Measurements from ENCODE around the gene HSPA12B.

The HSPA12B gene

DNA sequence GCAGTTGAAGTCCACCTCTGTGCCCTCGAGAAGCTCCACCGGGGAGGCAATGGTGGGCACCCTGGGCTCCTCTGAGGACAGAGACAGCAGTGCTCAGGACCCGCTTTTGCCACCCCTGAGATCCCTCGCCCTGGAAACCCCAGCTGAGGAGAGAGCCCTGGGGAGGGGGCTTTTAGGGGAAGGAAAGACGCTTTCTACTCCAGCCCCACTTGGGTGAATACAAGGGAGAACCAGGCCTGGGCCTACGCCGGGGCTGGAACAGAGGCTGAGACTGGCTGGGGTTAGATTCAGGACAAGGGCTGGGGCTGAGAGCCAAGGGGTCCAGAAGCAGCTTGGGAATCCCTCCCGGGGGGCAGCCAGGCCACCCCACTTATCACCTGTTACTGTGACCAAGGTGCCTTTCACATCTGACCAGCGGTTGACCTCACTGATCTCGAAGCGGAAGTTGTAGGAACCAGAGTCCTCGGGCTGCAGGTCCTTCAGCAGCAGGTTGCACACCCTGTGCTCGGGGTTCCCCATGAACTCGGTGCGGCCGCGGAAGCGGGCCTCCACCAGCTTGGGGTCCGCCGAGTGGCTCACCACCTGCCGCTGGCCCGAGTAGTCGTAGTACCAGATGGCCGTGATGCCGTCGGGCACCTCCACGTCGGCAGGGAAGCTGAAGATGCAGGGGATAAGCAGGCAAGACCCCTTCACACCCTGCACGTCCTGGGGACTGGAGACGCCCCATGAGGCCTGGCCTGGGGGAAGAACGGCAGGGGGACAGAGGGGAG, 26.3 kb upstream of the HSPA12B start:
- no peak for DNase-seq

DNA sequence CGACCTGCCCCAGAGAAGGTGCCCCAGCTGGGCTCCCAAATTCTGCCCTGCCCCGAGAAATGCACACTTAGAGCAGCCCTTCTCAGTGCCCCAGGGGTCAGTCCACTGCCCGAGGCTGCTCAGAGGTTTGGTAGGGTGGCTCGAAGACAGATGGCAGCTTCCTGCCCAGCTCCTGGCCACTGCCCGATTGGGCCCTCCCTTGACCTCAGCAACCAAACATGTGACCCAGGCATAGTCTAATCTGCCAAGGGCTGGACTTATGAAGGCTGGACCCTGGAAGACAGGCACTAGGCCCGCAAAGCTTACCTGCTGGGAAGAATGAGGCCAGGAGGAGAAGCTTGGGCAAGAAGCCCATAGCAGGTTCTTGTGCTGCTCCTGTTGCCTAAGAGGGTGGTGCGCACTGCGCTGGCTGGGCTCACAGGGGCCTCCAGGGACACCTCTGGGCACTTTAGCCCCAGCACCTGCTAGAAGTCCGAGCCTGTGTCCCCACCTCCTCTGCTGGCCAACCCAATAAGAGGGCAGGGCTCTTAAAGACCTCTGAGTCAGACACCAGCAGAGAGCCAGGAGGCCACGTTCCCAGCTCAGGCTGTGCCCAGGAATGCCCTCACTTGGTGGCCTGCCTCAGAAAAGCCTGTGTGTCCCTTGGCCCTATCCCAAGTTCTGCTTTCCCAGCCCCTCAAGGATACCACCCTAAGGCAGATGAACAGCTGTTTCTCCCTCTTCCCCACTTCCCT, 25.5 kb upstream of the HSPA12B start:
- no peak for DNase-seq

DNA sequence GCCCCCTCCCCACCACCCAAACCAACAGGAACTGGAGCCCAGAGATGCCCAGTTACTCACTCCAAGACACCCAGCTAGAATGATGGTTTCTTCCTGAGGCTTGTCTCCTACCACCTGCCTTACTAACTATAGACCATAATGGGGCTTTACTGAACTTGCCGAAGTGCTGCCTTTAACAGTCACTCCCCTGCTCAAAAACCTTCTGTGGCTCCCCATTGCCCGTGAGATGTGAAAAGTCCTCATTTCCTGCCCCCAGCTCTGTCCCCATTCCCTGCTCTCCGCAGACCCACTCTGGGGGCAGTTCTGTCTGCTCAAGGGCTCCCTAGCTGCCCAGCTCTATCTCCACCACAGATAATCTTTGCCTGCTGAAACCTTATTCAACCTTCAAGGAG, 25.0 kb upstream of the HSPA12B start:
- no peak for DNase-seq

DNA sequence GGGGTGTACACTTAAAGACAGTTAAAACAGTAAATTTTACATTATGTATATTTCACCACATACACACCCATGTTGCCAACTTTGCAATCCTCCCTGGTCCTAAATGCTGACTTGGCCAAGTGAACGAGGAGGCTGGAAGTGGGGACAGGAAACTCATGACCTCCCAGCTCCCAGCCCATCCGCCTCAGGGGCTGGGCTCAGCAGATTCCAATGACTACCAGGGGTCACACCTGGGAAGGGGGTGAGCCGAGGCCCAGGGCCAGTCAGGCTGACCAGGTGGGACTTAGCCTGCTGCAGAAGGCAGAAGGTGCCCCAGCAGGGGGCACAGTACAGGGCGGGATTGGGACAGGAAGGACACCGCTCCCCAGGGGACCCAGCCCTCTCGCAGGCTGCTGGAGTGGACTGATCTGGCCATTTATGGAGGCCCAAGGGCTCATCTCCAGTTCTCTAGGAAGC, 22.4 kb upstream of the HSPA12B start:
- DNase-seq = no peak

DNA sequence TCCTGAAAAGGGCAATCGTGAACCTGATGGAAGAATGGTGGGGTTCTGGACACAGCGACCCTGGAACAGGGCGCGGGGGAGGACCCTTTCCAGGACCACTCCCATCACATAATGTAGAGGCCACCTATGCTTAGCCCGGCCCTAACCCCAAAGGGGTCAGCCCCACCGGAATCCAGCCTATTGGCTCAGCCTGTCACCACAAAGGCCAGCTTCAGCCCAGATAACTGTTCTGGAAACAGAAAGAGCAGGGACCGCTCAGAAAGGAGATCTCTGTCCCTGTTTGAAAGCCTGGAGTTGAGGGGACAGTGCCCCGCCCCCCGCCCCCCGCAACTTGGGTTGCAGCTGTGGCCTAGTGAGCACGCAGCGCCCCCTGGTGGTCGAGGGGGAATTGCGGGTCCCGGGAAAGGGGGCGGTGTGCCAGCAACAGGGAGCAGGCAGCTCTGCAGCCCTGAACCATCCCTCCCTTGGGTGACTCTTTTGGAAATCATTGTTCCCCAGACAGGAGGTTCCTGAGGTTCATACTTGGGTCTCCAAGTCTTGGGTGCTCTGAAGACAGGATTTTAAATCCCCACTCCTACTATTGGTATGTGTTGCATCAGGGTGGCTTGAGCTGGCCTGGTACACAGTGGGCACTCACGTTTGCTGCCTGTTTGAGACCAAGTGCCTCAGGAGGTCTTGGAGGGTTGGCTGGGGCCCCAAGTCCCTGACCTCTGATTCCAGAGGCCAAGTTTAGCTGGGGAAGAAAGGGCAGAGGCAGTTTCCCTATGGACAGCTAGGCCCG, 21.6 kb upstream of the HSPA12B start:
- no peak for DNase-seq

DNA sequence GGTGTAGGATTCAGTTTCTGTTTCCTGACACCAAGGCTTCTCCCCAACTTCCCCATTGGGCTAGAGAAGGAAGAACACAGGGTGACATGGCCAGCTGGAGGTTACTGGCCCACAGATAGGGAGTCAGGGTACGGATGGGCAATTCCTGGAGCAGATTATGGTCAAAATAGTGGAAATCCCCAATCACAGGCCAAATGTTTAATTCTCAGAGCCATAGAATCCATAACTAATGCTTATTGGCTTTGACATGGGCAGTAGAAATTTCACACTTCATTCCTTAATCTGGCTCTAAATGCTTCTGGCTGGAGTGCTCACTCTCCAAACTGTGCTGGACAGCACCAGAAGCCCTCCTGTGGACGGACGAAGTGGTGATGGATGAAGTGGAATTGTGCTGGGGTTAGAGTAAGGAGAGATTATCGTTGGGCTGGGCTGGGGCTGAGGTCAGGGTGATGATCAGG, 21.0 kb upstream of the HSPA12B start:
- DNase-seq = no peak

DNA sequence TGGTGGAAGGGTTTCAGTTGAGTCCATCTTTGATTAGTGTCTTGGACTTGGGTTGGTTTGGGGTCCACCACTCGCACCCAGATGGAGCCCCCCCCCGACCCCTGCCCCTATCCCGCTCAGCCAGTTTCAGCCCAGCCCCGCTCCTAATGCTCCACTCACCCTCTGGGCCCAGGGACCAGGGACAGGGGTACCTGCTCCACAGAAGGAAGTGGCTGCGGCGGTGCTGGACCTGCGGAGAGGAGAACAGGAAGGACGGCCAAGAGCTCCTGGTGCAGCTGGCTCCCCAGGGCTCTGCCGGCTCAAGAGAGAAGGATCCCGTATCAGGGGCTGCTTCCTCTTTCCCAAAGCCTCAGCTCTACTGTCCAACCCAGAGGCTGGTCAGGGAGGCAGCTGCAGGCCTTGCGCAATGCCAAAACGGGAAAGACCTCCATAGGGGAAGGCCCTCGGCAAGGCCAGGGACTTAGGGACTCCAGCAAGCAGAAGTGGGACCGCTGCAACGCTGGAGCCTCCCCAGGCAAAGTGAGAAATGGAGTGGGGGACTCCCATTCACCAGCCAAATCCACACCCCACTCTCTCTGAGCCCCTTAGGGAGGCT, 20.1 kb upstream of the HSPA12B start, which contains the start of gene SIGLEC1:
Gene SIGLEC1 (minus strand): TSS at position 322 of the 595 bp plus-strand sequence. CDS start 5,472 bp downstream, outside the sequence.
- DNase-seq = no peak

DNA sequence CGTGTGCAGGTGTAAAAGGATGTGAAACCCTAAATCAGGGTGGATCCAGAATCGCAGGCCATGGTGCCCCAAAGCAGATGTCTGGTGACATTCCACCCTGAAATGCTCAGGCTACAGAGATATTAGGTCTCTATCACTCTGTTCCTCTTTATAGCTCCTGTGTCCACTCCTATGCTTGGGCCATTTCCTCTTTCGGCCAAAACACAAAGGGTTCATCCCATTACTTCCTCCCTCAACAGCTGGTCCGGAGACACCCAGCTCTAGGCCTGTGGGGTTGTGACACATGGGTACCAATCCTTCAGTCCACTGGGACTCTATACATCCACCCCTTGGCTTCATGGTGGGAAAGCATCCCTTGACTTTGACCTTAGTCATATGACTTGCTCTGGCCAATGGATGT, 18.4 kb upstream of the HSPA12B start:
- DNase-seq = no peak

DNA sequence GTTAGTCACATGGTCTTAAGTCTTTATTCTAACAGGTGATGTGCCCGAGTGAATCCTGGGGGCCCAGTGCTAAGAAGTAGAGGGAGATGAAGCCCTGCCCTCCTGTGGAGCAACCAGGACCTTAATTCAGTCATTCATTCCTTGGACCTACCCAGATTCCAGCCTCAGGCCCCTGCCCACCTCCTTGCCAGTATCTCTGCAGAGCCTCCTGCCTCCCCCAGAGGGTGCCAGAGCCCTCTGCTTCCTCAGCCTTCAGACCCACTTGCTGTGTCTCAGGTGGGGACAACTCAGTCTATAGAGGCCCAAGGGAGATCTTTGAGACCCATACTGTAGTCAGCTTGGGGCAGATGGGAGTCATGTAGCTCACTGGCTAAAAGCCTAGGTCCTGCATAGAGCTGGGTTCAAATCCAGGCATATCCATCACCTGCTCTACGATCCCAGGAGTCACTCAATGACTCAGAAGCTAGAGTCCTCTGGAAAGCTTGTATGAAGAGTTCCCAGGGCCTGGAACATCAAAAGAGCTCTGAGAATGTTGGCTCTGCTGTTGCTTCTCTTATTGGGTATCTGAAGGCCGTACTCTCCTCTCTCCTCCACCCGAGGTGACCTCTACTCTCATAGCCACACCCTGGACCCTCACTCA, 16.2 kb upstream of the HSPA12B start:
- DNase-seq = no peak

DNA sequence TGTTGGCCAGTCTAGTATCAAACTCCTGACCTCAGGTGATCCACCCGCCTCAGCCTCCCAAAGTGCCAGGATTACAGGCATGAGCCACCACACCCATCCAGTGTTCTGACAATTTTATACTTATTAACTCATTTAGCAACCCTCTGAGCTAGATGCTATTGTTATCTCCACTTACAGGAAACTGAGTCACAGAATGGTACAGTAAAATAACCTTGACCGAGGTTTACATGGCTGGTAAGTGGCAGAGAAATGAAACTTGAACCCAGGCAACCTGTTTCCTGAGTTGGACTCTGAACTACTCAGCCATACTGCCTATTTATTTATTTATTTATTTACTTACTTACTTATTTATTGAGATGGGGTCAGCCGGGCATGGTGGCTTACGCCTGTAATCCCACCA, 13.4 kb upstream of the HSPA12B start:
- DNase-seq = no peak

DNA sequence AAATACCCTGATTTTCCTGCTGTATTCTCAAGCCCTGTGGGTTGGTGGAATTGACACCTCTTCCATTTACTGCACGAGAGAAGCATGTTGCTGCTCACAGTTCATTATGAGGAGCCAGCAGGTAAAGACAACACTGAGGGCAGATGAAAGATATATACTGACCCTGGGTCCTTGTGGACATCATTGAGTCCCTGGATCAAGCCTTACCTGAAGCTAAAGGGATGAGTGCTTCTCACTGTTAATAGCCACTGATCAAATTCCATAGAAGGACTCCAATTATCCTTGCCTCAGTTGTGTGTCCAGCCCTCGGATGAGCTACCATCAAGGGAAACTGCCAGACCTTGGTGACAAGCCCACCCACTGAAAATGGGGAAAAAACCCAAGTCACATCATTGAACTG, 12.4 kb upstream of the HSPA12B start:
- no peak for DNase-seq

DNA sequence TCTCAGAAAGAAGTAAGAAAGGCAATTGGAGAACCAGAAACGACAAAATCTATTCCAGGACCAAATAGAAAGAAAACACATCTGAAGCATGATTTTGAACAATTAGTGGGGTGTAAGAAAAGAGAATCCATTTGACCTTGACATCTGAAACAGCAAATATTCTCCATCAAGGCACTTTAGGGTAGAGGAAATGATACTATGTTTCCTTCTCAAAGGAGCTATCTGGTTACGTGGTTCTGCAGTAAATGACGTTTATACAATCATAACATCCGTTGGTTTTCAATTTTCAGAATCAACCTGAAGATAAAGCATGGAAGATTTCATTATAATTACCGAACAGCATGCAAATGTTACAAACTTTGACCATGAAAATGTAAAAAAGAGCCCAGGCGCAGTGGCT, 11.9 kb upstream of the HSPA12B start:
- DNase-seq = no peak

DNA sequence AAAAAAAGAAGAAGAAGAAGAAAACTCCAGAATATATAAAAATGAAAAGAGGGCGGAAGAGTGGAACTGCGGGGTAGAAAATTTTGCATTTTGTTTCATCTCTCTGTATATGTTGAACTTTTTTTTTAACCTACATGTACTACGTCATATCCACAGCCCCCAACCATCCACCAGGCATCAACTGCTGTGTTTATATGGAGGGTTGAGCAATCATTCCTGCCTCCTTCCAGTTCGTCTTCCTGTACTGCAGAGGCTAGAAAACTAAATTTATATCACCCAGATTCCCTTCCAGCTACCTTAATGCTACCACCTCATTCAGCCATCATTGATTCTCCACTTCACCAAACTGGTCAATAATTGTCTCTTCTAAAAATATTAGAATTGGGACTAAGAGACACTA, 10.6 kb upstream of the HSPA12B start:
- no peak for DNase-seq

DNA sequence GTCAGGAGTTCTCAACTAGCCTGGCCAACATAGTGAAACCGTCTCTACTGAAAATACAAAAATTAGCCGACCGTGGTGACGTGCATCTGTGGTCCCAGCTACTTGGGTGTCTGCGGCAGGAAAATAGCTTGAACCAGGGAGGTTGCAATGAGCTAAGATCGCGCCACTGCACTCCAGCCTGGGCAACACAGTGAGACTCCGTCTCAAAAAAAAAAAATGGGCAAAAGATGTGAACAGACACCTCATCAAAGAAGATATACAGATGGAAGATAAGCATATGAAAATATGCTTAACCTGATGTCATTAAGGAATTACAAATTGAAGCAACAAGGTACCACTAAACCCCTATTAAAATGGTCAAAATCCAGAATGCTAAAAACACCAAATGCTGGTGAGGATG, 9.2 kb upstream of the HSPA12B start:
- no peak for DNase-seq

DNA sequence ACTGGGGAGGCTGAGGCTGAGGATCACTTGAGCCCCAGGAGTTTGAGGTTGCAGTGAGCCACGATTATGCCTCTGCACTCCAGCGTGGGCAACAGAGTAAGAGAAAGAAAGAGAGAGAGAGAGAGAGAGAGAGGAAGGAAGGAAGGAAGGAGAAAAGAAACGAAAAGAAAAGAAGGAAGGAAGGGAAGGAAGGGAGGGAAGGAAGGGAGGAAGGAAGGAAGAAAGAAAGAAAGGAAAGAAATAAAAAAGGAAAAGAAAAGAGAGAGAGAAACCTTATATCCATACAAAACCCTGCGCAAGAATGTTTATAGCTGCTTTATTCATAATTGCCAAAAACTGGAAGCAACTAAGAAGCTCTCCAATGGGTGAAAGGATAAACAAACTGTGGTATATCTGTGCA, 8.1 kb upstream of the HSPA12B start:
- DNase-seq = no peak

DNA sequence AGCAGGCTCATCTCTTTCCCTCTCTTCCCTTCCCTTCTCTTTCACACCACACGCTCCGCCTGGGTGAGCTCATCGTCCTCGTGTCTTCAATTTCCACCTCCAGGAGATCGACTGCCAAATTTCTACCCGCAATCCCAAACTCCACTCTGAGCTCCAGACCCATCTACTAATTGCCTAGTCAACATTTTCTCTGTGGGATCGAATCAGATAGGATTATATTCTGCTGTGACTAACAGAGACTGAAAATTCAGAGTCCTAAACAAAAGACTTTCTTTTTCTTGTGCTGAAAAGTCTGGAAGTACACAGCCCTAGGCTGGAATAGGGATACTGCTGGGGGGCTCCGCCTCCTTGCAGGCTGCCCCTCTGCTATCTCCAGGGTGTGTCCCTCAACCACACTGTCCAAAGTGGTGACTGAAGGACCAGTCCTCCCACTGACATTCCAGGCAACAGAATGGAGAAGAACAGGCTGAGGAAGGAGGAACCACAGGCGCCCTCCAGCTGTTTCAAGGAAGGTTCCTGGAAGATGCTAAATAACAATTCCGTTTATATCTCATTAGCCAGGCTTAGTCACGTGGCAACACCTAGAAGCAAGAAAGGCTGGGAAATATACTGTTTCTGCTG, 5.0 kb upstream of the HSPA12B start:
- DNase-seq = no peak

DNA sequence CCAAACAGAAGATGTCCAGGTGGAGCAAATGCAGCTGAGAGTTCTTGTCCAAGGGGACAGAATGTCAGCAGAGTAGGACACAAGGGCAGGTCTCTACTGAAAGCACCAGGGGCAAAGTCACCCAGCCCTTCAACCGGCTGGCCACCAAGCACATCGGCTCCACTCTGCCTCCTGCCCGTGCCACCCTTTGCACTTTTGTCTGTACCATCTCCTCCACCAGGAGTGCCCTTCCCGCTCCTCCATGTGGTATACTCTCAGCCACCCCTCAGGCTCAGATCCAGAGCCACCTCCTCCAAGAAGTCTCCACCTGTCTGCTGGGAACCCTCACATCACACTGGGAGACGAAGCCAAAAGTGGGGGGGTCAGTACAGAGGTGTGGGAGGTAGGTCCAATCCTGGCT, 4.1 kb upstream of the HSPA12B start:
- no peak for DNase-seq

DNA sequence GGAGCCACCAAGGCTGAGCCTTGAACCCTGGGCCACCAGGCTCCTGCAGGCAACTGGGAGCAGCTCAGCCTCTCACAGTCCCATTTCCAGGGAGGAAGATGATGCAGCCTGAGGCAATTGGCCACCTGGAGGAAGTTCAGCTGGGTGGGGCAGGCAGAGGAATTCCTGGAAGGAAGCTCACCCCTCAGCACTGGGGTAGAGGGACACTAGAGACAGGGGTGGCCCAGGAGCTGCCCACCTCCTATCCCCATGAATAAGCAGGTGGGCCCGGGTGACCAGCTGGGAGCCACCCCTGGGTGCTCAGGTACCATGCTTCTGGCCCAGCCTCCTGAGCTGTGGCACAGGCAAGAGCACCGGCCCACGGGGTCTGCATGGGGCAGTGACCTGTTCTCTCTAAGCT, 3.6 kb upstream of the HSPA12B start:
- no peak for DNase-seq

DNA sequence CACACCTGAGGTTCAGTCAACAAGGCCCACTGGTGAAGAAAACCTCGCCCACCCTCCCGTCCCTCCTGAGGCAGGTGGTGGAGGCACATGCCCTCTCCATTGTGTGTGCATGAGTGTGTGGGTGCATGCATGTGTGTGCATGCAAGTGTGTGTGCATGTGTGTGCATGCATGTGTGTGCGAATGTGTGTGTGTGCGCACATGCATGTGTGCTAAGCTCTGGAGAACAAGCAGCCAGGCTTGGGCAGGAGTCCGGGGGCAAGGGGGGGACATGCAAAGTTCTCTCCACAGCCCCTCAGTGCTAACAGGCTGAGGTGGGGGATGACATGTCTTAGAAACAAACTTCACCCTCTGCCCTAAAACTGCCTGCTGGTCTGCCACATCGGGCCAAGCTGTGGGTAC, 3.1 kb upstream of the HSPA12B start:
- no peak for DNase-seq

DNA sequence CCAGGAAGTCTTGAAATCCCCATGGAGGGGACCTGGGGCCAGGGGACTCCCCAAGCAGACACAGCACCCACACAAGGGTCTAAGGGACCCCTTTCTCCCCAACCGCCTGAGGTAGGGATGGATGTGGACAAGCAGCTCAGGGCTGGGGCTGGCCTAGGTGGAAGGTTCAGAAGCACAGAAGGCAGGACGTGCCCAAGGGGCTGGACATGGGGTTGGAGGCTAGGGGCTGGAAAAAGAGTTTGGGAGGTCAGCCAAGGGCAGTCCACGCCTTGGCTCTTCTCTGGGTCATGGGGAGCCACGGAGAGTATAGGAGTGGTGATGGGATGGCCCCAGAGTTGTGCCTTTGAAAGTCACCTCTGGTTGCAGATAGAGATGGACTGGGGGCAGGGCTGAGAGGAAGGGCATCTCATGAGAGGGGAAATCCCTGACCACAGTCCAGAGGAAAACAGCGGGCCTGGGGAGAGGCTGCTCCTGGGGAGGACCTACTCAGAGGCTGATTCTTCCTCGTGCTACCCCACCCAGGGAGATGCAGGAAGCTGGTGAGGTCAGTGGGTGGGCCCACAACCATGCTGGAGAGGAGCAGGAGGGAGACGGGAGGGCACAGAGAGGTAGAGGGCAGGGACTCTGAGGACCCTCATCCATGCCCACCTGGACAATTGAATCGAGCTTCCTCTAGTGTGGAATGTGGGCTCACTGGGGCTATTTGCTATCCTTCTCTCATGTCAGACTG, 2.5 kb upstream of the HSPA12B start:
- DNase-seq = no peak

Measured in cerebellar nuclear complex (tissue), 1 donor.